Activated CD4-positive, alpha-beta T cell treated with anti-CD3 and anti-CD28 coated beads, Interleukin-2, amount 50 U/mL, for 16 hours (primary cell): ENCODE data around the gene EXOSC7.
"Not testable (repeated sequence)": the region's sequence is repeated elsewhere in the genome, so short reads cannot be mapped to it uniquely, and the experiment has no call there.

Experiments
- DNase-seq: peaks from one replicate; pipeline ENCODE4 v3.0.0-alpha.2; 2020

Gene EXOSC7

GRCh38 chr3:45026038-45026437, 50.0 kb downstream of the EXOSC7 start, which contains the start of gene CLEC3B:
Gene CLEC3B, plus strand, starts transcription at chr3:45026303. Its CDS starts 60 bp downstream, at chr3:45026363.
- no peak for DNase-seq

- DNase-seq: no peak
Observed at GRCh38 chr3:45026957-45027356, 50.9 kb downstream of the EXOSC7 start.

GRCh38 chr3:45027441-45027840, 51.4 kb downstream of the EXOSC7 start:
- no peak for DNase-seq

GRCh38 chr3:45029216-45029615, 53.2 kb downstream of the EXOSC7 start:
- DNase-seq: no peak

- no peak for DNase-seq
Observed at GRCh38 chr3:45029661-45030060, 53.6 kb downstream of the EXOSC7 start.

- no peak for DNase-seq
Observed at GRCh38 chr3:45031531-45031930, 55.5 kb downstream of the EXOSC7 start.

GRCh38 chr3:45032113-45032512, 56.1 kb downstream of the EXOSC7 start:
- DNase-seq: no peak

- DNase-seq: no peak
Observed at GRCh38 chr3:45033791-45034190, 57.7 kb downstream of the EXOSC7 start.

- peak; percentile 49 for DNase-seq
Observed at GRCh38 chr3:45034612-45035252, 58.7 kb downstream of the EXOSC7 start.

- DNase-seq: no peak
Observed at GRCh38 chr3:45035441-45036301, 59.6 kb downstream of the EXOSC7 start.

GRCh38 chr3:45037720-45038455, 61.8 kb downstream of the EXOSC7 start:
- DNase-seq: peak; percentile 95

- peak; percentile 35 for DNase-seq
Observed at GRCh38 chr3:45041666-45042065, 65.6 kb downstream of the EXOSC7 start.

- no peak for DNase-seq
Observed at GRCh38 chr3:45042162-45042561, 66.1 kb downstream of the EXOSC7 start.

GRCh38 chr3:45043728-45044299, 67.8 kb downstream of the EXOSC7 start:
- no peak for DNase-seq

GRCh38 chr3:45048244-45048643, 72.2 kb downstream of the EXOSC7 start:
- no peak for DNase-seq

- no peak for DNase-seq
Observed at GRCh38 chr3:45049807-45050206, 73.8 kb downstream of the EXOSC7 start.

GRCh38 chr3:45051685-45052084, 75.6 kb downstream of the EXOSC7 start:
- DNase-seq: no peak

GRCh38 chr3:45053805-45054195, 77.8 kb downstream of the EXOSC7 start:
- not testable (repeated sequence) for DNase-seq

- DNase-seq: no peak
Observed at GRCh38 chr3:45054196-45054857, 78.3 kb downstream of the EXOSC7 start.

- DNase-seq: no peak
Observed at GRCh38 chr3:45055032-45055410, 79.0 kb downstream of the EXOSC7 start.

GRCh38 chr3:45055411-45056143, 79.5 kb downstream of the EXOSC7 start:
- peak; percentile 21 for DNase-seq
